ENCODE measurements around the gene ESYT3. TPM values are rescaled to one million over a fixed set of nuclear protein-coding genes. Genes with fewer than 3 reads are reported as not detected.

ESYT3 gene
- total RNA-seq, 6 experiments from 2014 or later: 0.05 to 0.92 (median 0.29) TPM; not detected in 1

DNA sequence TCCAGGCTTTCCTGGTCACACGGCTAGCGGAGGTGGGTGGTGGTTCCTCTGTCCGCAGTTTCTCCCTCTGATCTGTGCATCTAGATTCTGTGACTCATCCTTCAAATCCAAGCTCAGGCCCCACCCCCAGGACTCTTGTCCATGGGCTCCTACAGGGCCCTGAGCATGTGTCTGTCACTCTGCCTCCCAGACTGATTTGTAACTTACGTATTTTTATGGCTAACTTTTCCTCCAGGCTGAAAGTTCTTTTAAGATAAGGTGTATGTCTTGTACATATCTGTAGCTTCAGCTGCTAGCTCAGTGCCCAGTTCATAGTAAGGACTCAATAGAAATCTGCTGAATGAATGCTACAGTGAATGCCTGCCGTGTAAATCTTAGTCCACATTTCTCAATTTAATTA lies 8.0 kb downstream of the ESYT3 start:
- Histone ChIP-seq H3K27me3 (no peaks in the 10 kb centered on the region), H3K4me3 (no peak overlapping the region), H3K27ac (no peak overlapping the region), H3K9me3 (no peaks in the 10 kb centered on the region), H3K4me1 (no peaks in the 10 kb centered on the region), H3K36me3 (no peaks in the 10 kb centered on the region)
- ATAC-seq (no peak), DNase-seq (no peak)
- intact Hi-C loops (cut with DNase I): no loop called here
- no peak for TF ChIP-seq POLR2A (IDR thresholded peaks at IDR 0.05)
- TF ChIP-seq, protein P1, sequence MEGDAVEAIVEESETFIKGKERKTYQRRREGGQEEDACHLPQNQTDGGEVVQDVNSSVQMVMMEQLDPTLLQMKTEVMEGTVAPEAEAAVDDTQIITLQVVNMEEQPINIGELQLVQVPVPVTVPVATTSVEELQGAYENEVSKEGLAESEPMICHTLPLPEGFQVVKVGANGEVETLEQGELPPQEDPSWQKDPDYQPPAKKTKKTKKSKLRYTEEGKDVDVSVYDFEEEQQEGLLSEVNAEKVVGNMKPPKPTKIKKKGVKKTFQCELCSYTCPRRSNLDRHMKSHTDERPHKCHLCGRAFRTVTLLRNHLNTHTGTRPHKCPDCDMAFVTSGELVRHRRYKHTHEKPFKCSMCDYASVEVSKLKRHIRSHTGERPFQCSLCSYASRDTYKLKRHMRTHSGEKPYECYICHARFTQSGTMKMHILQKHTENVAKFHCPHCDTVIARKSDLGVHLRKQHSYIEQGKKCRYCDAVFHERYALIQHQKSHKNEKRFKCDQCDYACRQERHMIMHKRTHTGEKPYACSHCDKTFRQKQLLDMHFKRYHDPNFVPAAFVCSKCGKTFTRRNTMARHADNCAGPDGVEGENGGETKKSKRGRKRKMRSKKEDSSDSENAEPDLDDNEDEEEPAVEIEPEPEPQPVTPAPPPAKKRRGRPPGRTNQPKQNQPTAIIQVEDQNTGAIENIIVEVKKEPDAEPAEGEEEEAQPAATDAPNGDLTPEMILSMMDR (IDR thresholded peaks at IDR 0.05): no peak
- WGBS (ENCODE audit: insufficient coverage, low coverage, low lambda C conversion rate, missing lambda C conversion rate): 72% methylated on average over 5 of the region's 5 CpGs

DNA sequence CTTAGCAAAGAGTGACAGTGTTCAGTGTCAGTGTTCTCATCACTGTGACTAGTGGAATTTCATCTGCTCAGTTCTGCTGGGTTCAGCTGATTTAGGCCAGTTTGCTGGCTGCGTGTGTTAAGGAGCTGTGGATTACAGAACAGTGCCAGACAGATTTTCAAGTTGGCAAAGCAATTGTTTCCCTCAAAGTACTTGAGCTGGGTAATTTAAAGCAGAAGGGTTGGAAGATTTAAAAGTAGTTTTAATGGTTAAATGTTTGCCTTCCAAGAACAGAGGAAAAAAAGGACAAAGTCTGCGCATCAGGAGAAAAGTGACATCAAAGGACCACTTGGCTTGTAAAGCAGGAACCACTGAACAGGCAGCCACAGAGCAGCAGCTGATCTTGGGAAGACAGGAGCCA lies 8.7 kb downstream of the ESYT3 start:
- no peaks in the 10 kb centered on the region for H3K27me3 ChIP-seq
- no peak for TF ChIP-seq POLR2A (IDR thresholded peaks at IDR 0.05)
- TF ChIP-seq, protein P1 (IDR thresholded peaks at IDR 0.05): no peak
- no peaks in the 10 kb centered on the region for H3K9me3 ChIP-seq
- whole genome bisulfite sequencing (ENCODE audit: insufficient coverage, low coverage, low lambda C conversion rate, missing lambda C conversion rate): 83% methylated on average over 2 of the region's 2 CpGs
- H3K4me3 ChIP-seq: no peak overlapping the region
- ATAC-seq: no peak
- H3K4me1 ChIP-seq: no peaks in the 10 kb centered on the region
- H3K36me3 ChIP-seq: no peaks in the 10 kb centered on the region
- intact Hi-C loops (cut with DNase I): no loop called here
- DNase-seq: no peak
- no peak overlapping the region for H3K27ac ChIP-seq

DNA sequence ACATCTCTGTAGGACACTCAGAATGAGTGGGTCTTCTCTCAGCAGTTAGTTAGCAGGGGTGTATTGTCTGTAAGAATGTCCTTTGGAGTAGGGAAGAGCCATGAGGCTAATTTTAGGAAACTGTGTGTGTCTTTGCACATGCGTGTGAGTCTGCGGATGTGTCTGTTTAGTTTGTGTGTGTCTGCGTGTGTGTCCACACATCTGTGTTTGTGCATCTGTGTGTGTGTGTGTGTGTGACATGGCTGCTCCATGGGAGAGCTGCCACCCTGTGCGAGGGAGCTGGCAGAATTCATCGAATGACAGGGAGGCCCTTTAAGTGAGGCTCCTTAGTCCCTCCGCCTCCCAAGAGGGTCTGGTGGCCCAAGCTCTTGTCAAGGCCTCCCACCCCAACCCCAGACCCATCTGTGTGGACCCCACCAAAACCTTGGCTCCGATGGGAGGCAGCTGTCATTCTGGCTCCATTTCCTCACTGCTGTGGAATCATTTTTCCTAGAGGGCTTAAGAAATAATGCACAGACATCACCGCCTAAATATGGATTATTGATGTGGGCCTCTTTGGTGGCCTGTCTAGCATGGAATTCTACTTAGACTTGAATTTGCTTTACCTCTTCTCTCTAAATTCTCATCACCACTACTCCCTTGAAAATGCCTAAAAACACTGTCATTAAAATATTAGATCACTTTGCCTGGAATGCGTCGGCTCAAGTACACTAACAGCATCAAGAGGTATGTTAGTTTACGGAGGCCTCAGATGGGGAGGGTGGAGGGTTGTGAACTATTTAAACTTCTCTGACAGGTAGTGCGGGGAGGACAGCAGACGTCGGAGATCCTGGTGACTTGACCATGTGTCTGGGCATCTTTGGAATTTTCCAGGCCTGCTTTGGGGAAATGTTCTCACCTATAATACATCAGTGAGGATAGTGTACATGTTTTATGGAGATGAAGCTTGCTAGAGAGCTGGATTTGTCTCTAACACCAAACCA lies 9.4 kb downstream of the ESYT3 start:
- Histone ChIP-seq H3K36me3 (no peaks in the 10 kb centered on the region), H3K9me3 (no peaks in the 10 kb centered on the region), H3K27me3 (no peaks in the 10 kb centered on the region), H3K4me3 (no peak overlapping the region), H3K4me1 (no peaks in the 10 kb centered on the region), H3K27ac (no peak overlapping the region)
- DNase-seq (no peak), ATAC-seq (no peak)
- intact Hi-C loops (cut with DNase I): no loop called here
- TF ChIP-seq, protein P1 (IDR thresholded peaks at IDR 0.05): no peak
- WGBS (ENCODE audit: insufficient coverage, low coverage, low lambda C conversion rate, missing lambda C conversion rate): 87% methylated on average over 10 of the region's 14 CpGs

DNA sequence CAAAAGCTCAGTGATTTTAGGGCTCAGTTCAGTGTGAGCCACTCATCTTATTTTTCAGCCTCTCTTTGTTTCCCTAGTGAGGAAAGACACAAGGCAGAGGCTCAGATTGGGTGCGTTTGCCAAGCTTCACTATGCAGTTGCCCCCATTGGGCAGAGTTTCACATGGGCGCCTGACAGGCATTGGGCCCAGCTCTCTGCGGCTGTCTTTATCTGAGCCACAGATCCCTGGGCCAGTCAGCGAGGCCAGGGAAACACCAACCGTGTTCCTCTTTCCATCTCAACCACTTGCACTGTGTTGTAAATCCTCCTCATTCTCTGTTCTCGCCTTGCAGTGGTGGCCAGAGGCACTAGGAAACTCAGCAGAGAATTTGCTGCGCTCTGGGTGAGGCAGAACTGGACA lies 10.8 kb downstream of the ESYT3 start:
- Histone ChIP-seq H3K27ac (no peak overlapping the region), H3K9me3 (no peaks in the 10 kb centered on the region), H3K27me3 (no peaks in the 10 kb centered on the region), H3K36me3 (no peaks in the 10 kb centered on the region), H3K4me3 (no peak overlapping the region), H3K4me1 (no peaks in the 10 kb centered on the region)
- DNase-seq (no peak), ATAC-seq (no peak)
- WGBS (ENCODE audit: insufficient coverage, low coverage, low lambda C conversion rate, missing lambda C conversion rate): 87% methylated on average over 5 of the region's 7 CpGs
- intact Hi-C loops (cut with DNase I): no loop called here
- TF ChIP-seq, protein P1 (IDR thresholded peaks at IDR 0.05): no peak
- TF ChIP-seq POLR2A (IDR thresholded peaks at IDR 0.05): no peak

Measured in right lobe of liver (tissue), 6 donors.